K562 (cell line): ENCODE measurements around the gene ZBTB7A. TPM values are rescaled to one million over a fixed set of nuclear protein-coding genes. Genes with fewer than 3 reads are reported as not detected.

Source experiments
- ATF1 ChIP-seq, 2 experiments: fragments of 450-650 bp in 1 of 2; IDR thresholded peaks; 2 replicates each; pipeline ENCODE4 v1.6.1; 2016; ENCODE audit warnings: missing compliant biosample characterization in 1 of 2, missing genetic modification characterization in 1 of 2
- FOXP1 ChIP-seq: sonication (generic); formaldehyde crosslinking; IDR thresholded peaks from 2 replicates; pipeline ENCODE4 v1.8.0; 2022; ENCODE audit warnings: mild to moderate bottlenecking, missing genetic modification reagents
- ILF3 ChIP-seq: fragments of 450-650 bp; IDR thresholded peaks from 2 replicates; pipeline ENCODE4 v1.6.1; 2018; ENCODE audit warnings: antibody characterized with exemption, mild to moderate bottlenecking, moderate library complexity, borderline replicate concordance
- MAX ChIP-seq: sonication (generic); formaldehyde crosslinking; IDR thresholded peaks from 2 replicates; pipeline ENCODE4 v1.9.0; 2022; ENCODE audit warnings: mild to moderate bottlenecking, missing genetic modification reagents
- MYNN ChIP-seq, 2 experiments: sonication (generic); formaldehyde crosslinking in 1 of 2; IDR thresholded peaks; 2 replicates each; pipeline versions ENCODE4 v1.5.0 to v1.6.1; 2016 to 2020; ENCODE audit warnings: antibody characterized with exemption in 1 of 2, missing genetic modification reagents in 1 of 2
- NCOA2 ChIP-seq, 2 experiments: fragments of 450-650 bp; IDR thresholded peaks; 2 replicates each; pipeline ENCODE4 v1.6.1; 2018; ENCODE audit warnings: mild to moderate bottlenecking in 2 of 2, moderate library complexity in 1 of 2; ENCODE audit not compliant: partially characterized antibody in 2 of 2
- NFXL1 ChIP-seq: fragments of 450-650 bp; formaldehyde crosslinking; IDR thresholded peaks from 2 replicates; pipeline ENCODE4 v1.4.0; 2021; ENCODE audit warnings: mild to moderate bottlenecking
- NKRF ChIP-seq: fragments of 450-650 bp; IDR thresholded peaks from 2 replicates; pipeline ENCODE4 v1.6.1; 2016; ENCODE audit warnings: borderline replicate concordance
- PCBP2 ChIP-seq: fragments of 200-400 bp; formaldehyde crosslinking; IDR thresholded peaks from 2 replicates; pipeline ENCODE4 v1.6.1; 2018; ENCODE audit warnings: low read length, low read depth, mild to moderate bottlenecking, moderate library complexity; ENCODE audit not compliant: poor library complexity, severe bottlenecking
- SOX6 ChIP-seq: fragments of 450-650 bp; IDR thresholded peaks from 2 replicates; pipeline ENCODE4 v1.6.1; 2014; ENCODE audit warnings: mild to moderate bottlenecking
- TCF7 ChIP-seq: sonication (generic); IDR thresholded peaks from 2 replicates; pipeline ENCODE4 v1.6.1; 2016; ENCODE audit warnings: antibody characterized with exemption, borderline replicate concordance
- ZNF224 ChIP-seq: sonication (generic); formaldehyde crosslinking; IDR thresholded peaks from 2 replicates; pipeline ENCODE4 v1.8.0; 2022; ENCODE audit warnings: mild to moderate bottlenecking, missing genetic modification reagents
- ZNF561 ChIP-seq: fragments of 450-650 bp; formaldehyde crosslinking; conservative IDR thresholded peaks from 2 replicates; pipeline ENCODE4 v1.4.0; 2020; ENCODE audit warnings: mild to moderate bottlenecking, moderate library complexity
- ZNF592 ChIP-seq: fragments of 450-650 bp; IDR thresholded peaks from 2 replicates; pipeline ENCODE4 v1.6.1; 2017; ENCODE audit warnings: antibody characterized with exemption, mild to moderate bottlenecking
- polyA plus RNA-seq, 8 experiments: library from polyadenylated mRNA; depleted of rRNA in 4 of 8; stranded (reverse) in 5 of 8; unstranded in 3 of 8; fragments of >200 nt; fragmentation: Nextera tagmentation in 2 of 8; fragmentation: Illumina TruSeq in 1 of 8; extraction: Ambion mirVana in 2 of 8; extraction: Trizol in 1 of 8; gene quantifications; 2 replicates each; pipeline versions ENCODE4 v1.2.1 to v1.2.3, GENCODE V29; 2011 to 2014; ENCODE audit warnings: inconsistent platforms in 1 of 8, missing spikeins in 1 of 8
- total RNA-seq, 7 experiments: library from RNA; depleted of rRNA in 6 of 7; stranded (reverse); fragments of >200 nt in 6 of 7; fragmentation: Illumina TruSeq in 2 of 7; extraction: Trizol in 2 of 7; gene quantifications; 2 replicates each; pipeline versions ENCODE4 v1.2.1 to v1.2.3, GENCODE V29; 2011 to 2021; ENCODE audit warnings: low replicate concordance in 1 of 7

ZBTB7A gene
- total and polyA plus RNA-seq, 9 of the 15 experiments (the other 6 are each of a cell fraction or from before 2014, with no cell fraction given) = 0.11 to 34.0 (median 4.6) TPM

- 0 out of 2 replicates have a peak, but pooled peaks have one; percentile 19 for TF ChIP-seq NKRF
- no peak for TF ChIP-seq NFXL1 (CRISPR knock-in tag)
- TF ChIP-seq MAX (CRISPR knock-in tag) = peak; percentile 73
- no peak for TF ChIP-seq ZNF561
- peak; percentile 37; the same call in 1 of the 2 replicates for TF ChIP-seq ZNF592
- peak; percentile 73; the same call in 1 of the 2 replicates for TF ChIP-seq FOXP1 (CRISPR knock-in tag)
- 0 out of 2 replicates have a peak, but pooled peaks have one; percentile 69 for TF ChIP-seq ZNF224 (CRISPR knock-in tag)
- no peak for TF ChIP-seq ILF3
- 0 out of 2 replicates have a peak, but pooled peaks have one; percentile 46 for TF ChIP-seq MYNN (IDR thresholded peaks at IDR 0.05)
- TF ChIP-seq MYNN (CRISPR knock-in tag; IDR thresholded peaks at IDR 0.05) = no peak
- TF ChIP-seq NCOA2 (IDR thresholded peaks at IDR 0.05; ENCODE audit: partially characterized antibody in 2 of 2) = no peak
- TF ChIP-seq SOX6 = no peak
- no peak for TF ChIP-seq ATF1 (CRISPR knock-in tag; IDR thresholded peaks at IDR 0.05)
- 0 out of 2 replicates have a peak, but pooled peaks have one; percentile 17 for TF ChIP-seq ATF1 (tag; IDR thresholded peaks at IDR 0.05)
- 0 out of 2 replicates have a peak, but pooled peaks have one; percentile 39 for TF ChIP-seq TCF7
- peak; percentile 13 for TF ChIP-seq PCBP2
These were observed 2.0 kb downstream of the ZBTB7A start (continued) for GRCh38 chr19:4064496-4065260.
